ENCODE results near the gene CREB5.

Gene CREB5

GRCh38 chr7:28732071-28732869 is 320.0 kb downstream of the CREB5 start:
- TF ChIP-seq GATA2 (IDR thresholded peaks at IDR 0.05; ENCODE audit: low read depth, low read length) (no peak), GATA3 (IDR thresholded peaks at IDR 0.05; ENCODE audit: low read depth, low read length) (no peak)

GRCh38 chr7:28733035-28733434 is 320.7 kb downstream of the CREB5 start:
- TF ChIP-seq GATA2 (IDR thresholded peaks at IDR 0.05; ENCODE audit: low read depth, low read length) (no peak), GATA3 (IDR thresholded peaks at IDR 0.05; ENCODE audit: low read depth, low read length) (no peak)

- TF ChIP-seq GATA3 (IDR thresholded peaks at IDR 0.05; ENCODE audit: low read depth, low read length) (no peak), GATA2 (IDR thresholded peaks at IDR 0.05; ENCODE audit: low read depth, low read length) (no peak)
Measured at GRCh38 chr7:28738412-28738811, 326.1 kb downstream of the CREB5 start.

- TF ChIP-seq GATA2 (IDR thresholded peaks at IDR 0.05; ENCODE audit: low read depth, low read length) (no peak), GATA3 (IDR thresholded peaks at IDR 0.05; ENCODE audit: low read depth, low read length) (no peak)
Measured at GRCh38 chr7:28739128-28739527, 326.8 kb downstream of the CREB5 start.

GRCh38 chr7:28739826-28740225 is 327.5 kb downstream of the CREB5 start:
- TF ChIP-seq GATA3 (IDR thresholded peaks at IDR 0.05; ENCODE audit: low read depth, low read length), result no peak
- TF ChIP-seq GATA2 (IDR thresholded peaks at IDR 0.05; ENCODE audit: low read depth, low read length), result no peak

GRCh38 chr7:28744951-28745350 is 332.6 kb downstream of the CREB5 start:
- TF ChIP-seq GATA3 (IDR thresholded peaks at IDR 0.05; ENCODE audit: low read depth, low read length) (no peak), GATA2 (IDR thresholded peaks at IDR 0.05; ENCODE audit: low read depth, low read length) (no peak)

- TF ChIP-seq GATA3 (IDR thresholded peaks at IDR 0.05; ENCODE audit: low read depth, low read length), result no peak
- no peak for TF ChIP-seq GATA2 (IDR thresholded peaks at IDR 0.05; ENCODE audit: low read depth, low read length)
Measured at GRCh38 chr7:28745351-28745750, 333.0 kb downstream of the CREB5 start.

- TF ChIP-seq GATA2 (IDR thresholded peaks at IDR 0.05; ENCODE audit: low read depth, low read length) (no peak), GATA3 (IDR thresholded peaks at IDR 0.05; ENCODE audit: low read depth, low read length) (no peak)
Measured at GRCh38 chr7:28747404-28747803, 335.1 kb downstream of the CREB5 start.

- TF ChIP-seq GATA2 (IDR thresholded peaks at IDR 0.05; ENCODE audit: low read depth, low read length), result peak; percentile 59
- TF ChIP-seq GATA3 (IDR thresholded peaks at IDR 0.05; ENCODE audit: low read depth, low read length), result no peak
Measured at GRCh38 chr7:28747854-28748253, 335.5 kb downstream of the CREB5 start.

- TF ChIP-seq GATA2 (IDR thresholded peaks at IDR 0.05; ENCODE audit: low read depth, low read length) (no peak), GATA3 (IDR thresholded peaks at IDR 0.05; ENCODE audit: low read depth, low read length) (no peak)
Measured at GRCh38 chr7:28748346-28748745, 336.0 kb downstream of the CREB5 start.

- TF ChIP-seq GATA3 (IDR thresholded peaks at IDR 0.05; ENCODE audit: low read depth, low read length) (no peak), GATA2 (IDR thresholded peaks at IDR 0.05; ENCODE audit: low read depth, low read length) (no peak)
Measured at GRCh38 chr7:28748933-28749584, 336.7 kb downstream of the CREB5 start.

- TF ChIP-seq GATA3 (IDR thresholded peaks at IDR 0.05; ENCODE audit: low read depth, low read length), result no peak
- TF ChIP-seq GATA2 (IDR thresholded peaks at IDR 0.05; ENCODE audit: low read depth, low read length), result no peak
Measured at GRCh38 chr7:28749638-28750037, 337.3 kb downstream of the CREB5 start.

GRCh38 chr7:28750981-28751380 is 338.7 kb downstream of the CREB5 start:
- TF ChIP-seq GATA3 (IDR thresholded peaks at IDR 0.05; ENCODE audit: low read depth, low read length), result no peak
- TF ChIP-seq GATA2 (IDR thresholded peaks at IDR 0.05; ENCODE audit: low read depth, low read length), result no peak

- TF ChIP-seq GATA3 (IDR thresholded peaks at IDR 0.05; ENCODE audit: low read depth, low read length) (no peak), GATA2 (IDR thresholded peaks at IDR 0.05; ENCODE audit: low read depth, low read length) (no peak)
Measured at GRCh38 chr7:28753613-28754012, 341.3 kb downstream of the CREB5 start.

- TF ChIP-seq GATA2 (IDR thresholded peaks at IDR 0.05; ENCODE audit: low read depth, low read length), result no peak
- TF ChIP-seq GATA3 (IDR thresholded peaks at IDR 0.05; ENCODE audit: low read depth, low read length), result no peak
Measured at GRCh38 chr7:28754027-28754426, 341.7 kb downstream of the CREB5 start.

Measured in SH-SY5Y (cell line).